Central memory CD4-positive, alpha-beta T cell (primary cell): ENCODE measurements around the gene FXYD7.
A peak's percentile ranks its signal among the peaks of the same experiment; 100 is the strongest.
"Not testable (repeated sequence)": the region's sequence is repeated elsewhere in the genome, so short reads cannot be mapped to it uniquely, and the experiment has no call there.

ENCODE experiments used
- DNase-seq: peaks from one replicate; pipeline ENCODE4 v3.0.0; 2022

FXYD7 gene

DNA sequence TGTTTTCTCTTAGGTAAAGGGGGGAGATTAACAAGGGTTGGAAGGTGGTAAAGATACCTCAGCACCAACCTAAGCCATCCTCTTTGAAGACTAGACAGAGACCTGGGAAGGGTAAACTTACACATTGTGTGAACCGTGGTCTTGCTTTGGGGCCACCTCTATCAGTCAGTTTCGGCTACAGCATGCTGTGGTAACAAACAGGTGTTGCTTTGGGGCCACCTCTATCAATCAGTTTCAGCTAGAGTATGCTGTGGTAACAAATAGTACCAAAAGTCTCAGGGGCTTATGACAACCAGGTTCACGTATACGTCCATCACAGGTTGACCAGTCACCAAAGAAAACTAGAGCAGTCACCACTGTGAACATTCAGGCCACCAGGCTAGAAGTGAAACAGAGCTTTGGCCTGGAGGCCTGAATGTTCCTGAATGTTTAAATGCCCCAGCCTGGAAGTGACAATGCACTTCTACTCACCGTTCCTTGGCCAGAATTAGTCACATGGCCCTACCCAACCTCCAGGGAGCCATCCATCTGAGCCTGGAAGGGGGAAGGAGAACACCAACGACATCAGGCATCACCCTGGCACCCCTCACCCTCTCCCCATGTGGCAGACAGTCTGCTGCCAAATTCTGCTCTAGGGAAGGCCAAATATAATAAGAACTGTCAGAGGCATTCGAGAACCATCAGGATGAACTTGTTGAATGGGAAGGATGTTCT, 3.8 kb downstream of the FXYD7 start:
- no peak for DNase-seq

DNA sequence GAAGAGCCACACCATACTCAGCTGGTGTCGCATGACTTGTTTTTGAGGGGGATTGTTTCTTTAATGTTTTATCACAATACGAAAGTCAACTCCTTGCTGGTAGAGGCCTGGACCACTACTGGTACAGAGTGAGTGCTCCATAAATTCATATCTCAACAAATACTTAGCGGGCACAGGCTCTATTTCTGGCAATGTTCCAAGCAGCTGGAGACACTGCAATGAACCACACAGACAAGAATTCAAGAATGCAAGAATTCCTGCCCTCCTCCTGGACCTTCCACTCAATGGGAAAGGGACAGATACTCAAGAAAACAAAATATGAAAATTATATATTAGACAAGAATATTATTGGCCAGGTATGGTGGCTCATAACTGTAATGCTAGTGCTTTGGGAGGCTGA, 6.4 kb downstream of the FXYD7 start:
- DNase-seq = no peak

DNA sequence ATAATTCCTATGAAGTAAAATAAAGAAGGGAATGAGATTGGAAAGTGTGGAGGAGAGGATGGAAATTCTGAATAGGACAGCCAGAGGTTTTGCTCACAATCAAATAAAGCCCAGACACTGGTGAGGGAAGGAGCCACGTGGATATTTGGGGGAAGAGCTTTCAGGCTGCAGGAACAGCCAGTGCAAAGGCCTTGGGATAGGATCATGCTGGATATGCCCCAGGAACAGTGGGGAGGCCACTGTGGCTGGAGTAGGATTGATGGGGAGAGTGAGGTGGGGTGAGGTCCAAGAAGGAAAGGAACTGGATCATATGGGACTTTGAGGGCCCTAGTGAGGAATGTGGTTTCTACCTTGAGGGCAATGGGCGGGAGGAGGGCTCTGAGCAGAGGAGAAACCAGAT, 7.4 kb downstream of the FXYD7 start:
- no peak for DNase-seq

DNA sequence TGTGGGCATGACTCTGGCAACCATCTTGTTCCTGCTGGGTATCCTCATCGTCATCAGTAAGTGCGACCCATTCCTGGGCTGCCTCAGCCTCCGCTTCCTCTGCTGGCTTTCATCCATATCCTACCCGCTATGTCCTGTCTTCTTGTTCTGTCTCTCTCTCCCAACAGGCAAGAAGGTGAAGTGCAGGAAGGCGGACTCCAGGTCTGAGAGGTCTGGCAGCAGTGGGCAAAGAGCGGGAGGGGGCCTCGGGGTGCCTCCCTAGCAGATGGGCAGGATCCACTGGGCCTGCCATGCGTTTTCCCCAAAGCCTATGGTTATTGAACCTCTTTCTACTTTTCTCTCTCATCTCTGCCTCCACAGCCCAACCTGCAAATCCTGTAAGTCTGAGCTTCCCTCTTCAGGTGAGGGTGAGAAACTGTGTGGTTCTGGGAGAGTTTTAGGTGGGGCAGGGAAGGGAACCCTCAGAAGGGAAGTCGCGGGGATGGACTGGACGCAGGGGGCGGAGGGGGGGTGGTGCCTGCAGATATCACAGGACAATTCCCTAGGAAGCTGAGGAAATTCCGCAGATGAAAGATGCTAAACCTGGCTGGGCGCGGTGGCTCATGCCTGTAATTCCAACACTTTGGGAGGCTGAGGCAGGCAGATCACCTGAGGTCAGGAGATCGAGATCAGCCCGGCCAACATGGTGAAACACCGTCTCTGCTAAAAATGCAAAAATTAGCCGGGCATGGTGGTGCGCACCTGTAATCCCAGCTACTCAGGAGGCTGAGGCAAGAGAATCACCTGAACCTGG, 8.4 kb downstream of the FXYD7 start:
- no peak for DNase-seq

DNA sequence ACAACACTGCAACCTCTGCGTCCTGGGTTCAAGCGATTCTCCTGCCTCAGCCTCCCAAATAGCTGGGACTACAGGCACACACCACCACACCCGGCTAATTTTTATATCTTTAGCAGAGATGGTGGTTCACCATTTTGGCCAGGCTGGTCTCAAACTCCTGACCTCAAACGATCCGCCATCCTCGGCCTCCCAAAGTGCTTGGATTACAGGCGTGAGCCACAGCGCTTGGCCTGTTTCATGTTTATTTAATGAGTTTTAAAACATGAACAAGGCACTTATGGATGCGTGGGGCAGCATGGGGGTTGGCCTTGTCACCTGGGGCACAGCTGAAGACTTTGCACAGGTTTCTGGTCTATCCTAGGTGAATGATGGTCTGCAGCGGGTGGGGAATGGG, 10.1 kb downstream of the FXYD7 start:
- not testable (repeated sequence) for DNase-seq

DNA sequence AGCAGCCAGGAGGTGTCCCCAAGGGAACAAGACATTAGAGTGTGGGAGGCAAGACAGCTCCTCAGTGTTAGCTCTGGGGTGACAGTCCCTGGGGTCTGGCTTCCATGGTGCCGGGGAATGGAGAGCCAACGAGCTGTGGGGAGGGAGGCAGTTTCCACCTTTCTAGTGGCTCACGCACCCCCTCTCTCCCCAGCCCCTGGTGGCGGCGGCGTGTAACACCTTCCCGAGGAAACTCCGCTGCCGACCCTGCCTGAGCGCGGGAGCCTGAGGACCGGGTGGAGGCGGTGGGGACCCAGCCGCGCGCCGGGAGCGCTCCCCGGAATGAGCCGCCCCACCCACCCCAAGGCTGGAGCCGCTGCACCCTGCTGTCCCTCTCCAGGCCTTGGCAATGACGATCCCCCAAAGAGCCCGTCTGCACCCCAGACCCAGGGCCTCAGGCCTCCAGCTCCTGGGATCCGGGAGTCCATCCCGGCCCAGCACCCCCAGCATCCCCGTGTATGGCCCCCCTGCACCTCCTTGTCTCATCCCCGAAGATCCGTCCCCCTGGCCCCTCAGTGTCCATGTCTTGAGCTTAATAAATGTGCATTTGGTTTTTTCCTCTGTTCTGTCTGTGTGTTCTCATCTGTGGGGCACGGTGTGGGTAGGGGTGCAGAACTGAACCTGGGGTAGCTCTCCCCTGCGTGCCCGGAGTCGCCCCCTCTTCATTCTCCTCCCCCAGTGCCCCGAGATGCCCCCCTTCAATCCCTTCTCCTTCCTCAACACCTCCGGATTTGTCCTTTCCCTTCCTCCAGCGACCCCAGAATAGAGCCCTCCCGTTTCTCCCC, 10.9 kb downstream of the FXYD7 start:
- DNase-seq = peak; percentile 63

DNA sequence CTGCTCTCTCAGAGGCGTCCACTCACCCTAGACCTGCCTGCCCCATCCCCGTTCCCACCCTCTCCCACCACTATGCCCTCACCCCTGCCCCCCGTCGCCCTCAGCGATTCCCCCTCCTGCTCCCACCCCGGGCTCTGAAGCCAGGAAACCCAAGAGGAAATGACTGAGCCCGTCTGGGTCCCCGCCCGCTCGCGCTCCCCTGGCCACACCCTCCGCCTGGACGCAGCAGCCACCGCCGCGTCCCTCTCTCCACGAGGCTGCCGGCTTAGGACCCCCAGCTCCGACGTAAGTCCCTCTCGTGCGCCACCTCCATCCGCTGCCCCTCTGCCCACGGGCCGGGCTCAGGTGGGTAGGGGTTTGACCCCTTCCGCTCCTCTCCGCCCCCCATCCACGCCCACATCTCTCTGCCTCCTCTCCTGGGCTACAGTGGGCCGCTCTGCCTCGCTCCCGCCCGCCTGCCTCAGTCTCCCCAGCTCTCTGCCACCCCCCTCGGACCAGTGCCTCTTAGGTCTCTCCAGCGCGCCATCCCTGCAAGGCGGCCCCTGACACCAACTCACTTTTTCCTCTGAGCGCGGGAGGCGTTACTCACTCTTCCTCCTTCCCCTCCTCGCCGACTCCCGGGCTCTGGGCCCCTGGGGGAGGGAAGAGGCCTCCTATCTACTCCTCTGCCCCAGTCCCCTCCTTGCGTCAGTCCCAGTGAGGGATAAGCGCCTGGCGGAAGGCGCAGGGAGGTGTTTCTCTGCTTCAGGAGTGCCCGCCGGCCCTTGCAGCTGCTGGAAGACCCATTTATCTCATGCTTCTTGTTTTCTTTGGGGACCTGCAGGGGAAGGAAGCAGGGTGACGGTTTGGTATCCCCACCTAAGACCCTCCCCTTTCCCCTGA, 11.7 kb downstream of the FXYD7 start, which contains the start of gene FXYD5:
Gene FXYD5 (plus strand): TSS at position 211 of the 882 bp plus-strand sequence. CDS start 816 bp downstream, outside the sequence.
- DNase-seq = peak; percentile 65

DNA sequence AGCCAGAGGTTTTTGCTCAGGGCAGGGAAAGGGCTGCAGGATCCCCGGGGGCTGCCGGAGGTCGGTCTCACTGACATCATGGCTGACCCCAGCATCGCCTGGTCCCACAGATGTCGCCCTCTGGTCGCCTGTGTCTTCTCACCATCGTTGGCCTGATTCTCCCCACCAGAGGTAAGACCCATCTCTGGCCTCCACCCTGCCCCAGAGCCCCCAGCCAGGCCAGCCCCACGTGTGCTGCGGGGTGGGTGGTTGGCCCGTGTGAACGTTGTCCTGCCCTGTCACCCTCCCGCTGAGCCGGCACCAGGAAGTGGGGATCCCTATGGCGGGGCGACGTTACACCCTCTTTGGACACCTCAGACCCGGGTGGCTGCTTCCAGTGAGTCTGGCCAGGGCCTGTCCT, 12.4 kb downstream of the FXYD7 start:
- no peak for DNase-seq

DNA sequence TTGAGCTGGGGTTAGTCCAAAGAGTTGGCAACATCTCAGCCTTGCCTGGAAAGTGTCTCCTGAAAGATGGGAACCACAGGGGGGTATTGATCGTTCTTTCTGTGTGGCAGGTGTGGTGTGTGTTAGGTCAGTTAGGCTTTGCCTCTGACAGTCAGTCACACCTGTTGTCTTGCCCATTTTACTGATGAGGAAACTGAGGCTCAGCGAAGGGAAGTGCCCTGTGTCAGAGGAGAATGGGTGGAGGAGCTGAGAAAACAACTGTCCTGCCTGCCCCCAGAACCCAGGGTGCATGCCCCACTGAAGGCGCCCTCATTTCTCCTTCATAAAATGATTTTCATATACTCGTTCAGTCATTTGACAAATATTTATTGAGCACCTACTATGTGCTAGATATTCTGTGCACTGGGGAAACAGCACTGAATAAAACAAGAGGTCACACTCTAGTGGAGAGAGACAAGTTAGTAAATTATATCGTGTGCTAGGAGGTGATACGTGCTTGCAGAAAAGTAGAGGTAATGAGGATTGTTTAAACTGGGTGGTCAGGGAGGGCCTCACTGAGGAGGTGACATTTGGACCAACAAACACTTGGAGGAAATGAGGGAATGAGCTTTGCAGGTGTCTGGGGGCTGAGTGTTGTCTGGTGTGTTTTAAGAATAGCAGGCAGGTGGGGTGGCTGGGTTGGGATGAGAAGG, 13.1 kb downstream of the FXYD7 start:
- no peak for DNase-seq

DNA sequence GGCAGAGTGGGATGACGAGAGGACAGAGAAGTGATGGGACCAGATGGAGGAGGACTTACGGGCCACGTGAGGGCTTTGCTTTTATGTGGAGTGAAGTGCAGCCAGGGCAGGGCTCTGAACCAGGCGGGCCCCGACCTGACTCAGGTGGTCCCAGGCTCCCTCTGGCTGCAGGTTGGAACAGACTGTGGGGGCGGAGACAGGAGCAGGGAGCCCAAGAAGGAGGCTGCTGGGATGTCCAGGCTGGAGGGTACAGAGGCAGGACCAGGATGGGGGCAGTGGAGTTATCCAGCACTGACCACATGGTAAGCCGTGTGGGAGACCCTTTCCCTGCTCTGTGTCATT, 13.6 kb downstream of the FXYD7 start:
- DNase-seq = no peak

DNA sequence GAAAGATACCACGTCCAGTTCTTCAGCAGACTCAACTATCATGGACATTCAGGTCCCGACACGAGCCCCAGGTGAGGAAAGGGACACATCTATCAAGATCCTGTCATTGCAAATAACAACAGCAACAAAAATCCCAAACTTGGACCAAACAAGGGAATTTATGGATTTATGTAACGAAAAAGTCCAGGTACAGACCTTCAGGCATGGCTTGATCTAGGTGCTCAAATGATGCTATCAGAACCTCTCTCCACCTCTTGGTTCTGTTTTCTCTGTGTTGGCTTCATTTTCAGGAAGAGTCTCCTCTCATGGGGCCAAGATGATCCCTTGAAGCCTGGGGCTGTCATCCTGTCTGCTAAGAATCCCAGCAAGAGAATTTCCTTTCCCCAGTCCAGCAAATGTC, 14.4 kb downstream of the FXYD7 start:
- DNase-seq = no peak

DNA sequence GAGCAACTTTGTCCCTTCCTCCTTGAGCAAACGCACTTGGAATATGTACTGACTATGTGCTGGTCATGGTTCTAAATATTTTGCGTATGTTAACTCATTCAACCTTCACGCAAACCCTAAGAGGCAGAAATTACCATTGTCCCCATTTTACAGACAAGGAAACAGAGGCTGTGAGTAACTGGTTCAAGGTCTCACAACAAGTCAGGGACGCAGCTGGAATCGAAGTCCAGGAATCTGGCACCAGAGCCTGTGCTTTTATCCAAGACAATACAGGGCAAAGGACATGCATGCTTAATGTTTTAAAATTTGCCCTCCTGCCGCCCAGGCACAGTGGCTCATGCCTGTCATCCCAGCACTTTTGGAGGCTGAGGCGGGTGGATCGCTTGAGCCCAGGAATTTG, 16.6 kb downstream of the FXYD7 start:
- no peak for DNase-seq

DNA sequence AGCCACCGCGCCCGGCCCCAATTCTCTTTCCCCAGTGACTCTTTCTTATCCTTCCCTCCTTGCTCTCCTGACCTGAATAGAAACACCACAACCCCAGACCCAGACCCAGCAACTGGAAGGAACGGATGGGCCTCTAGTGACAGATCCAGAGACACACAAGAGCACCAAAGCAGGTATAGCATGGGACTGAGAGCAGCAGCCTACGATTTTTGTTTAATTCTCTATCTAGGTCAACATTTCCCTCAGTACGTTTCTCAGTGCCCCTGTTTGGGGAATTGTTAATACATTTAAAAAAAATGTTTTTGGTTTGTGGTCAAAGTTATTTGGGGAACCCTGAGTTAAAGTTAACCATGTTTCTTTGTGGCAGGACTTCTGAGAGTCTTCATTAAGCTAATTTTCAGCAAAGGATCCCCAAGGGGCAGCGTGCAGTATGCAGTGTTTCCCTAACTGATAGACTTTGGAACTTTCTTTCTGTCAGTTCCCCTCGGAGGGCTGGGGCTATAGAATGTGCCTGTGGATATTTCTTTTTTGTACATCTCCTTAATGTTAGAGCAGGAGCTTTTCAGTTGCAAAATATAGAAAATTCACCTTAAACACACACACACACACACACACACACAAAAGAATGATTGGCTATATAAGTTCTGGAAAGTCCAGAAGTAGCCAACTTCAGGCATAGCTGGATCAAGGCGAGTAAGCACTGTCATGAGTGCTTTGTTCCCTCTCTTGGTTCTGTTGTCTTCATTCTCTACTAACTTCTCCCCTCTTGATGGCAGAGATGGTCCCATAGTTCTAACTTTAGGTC, 17.8 kb downstream of the FXYD7 start:
- no peak for DNase-seq

DNA sequence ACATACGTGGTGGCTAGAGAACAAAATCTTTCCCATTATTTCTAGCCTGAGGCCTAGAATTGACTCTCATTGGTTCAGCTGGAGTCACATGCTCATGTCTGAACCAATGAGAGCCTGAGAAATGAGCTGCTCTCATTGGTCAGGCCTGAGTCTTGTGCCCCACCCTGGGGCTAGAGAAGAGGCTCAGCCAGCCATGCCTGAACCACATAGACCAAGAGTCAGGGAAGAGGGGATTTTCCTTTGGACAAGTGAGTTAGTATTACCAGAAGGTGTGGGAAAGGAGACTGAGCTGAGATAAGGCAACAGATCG, 18.3 kb downstream of the FXYD7 start:
- DNase-seq = no peak

DNA sequence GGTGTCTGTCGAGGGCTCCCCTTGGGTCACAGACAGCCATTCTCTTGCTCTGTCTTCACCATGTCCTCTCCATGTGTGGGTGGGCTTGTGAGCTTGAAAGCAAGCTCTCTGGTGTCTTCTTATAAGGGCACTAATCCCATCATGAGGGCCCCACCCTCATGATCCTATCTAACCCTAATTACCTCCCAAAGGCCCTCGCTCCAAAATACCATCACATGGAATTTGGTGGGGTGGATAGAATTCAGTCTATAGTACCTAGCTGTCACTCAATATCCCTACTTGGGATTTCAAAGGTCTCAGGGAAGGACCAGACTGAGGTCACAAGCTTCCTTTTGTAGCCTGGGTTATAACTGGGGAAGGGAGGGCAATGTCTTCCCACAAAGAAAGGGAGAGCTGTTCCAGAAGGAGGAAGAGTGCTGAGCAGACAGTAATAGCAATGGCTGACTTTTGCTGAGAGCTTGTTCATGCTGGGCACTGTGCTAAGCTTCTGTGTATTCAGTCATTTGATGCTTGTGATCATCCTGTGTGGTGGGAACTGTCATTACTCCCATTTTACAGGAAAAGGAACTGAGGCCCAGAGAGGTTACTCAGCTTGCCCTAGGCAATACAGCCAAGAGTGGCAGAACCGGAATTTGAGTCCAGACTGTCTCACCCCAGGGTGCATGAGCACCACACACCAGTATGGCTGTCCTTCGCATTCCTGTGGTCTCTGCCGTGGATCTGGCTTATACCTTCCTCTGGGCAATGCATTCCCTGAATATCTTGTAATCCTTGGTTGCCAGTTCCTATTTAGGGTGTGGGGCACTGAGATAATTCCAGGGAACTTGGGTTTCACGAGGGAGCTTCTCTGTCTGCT, 19.6 kb downstream of the FXYD7 start:
- no peak for DNase-seq

DNA sequence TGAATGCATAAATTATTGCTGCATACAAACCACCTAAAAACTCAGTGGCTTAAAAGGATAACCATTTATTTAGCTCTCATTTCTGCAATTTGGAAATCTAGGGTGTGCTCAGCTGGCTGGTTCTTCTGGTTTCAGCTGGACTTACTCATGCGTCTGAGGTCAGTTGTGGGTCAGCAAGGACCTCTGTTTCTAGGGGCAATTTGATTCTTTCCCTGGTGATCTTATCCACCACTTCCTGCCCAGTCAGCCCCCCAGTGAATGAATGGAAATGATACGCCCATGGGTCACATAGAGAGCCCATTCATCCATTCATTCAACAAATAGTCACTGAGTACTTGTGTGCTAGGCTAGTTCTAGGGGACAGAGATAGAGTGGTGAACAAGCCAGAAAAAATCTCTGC, 21.4 kb downstream of the FXYD7 start:
- DNase-seq = no peak

DNA sequence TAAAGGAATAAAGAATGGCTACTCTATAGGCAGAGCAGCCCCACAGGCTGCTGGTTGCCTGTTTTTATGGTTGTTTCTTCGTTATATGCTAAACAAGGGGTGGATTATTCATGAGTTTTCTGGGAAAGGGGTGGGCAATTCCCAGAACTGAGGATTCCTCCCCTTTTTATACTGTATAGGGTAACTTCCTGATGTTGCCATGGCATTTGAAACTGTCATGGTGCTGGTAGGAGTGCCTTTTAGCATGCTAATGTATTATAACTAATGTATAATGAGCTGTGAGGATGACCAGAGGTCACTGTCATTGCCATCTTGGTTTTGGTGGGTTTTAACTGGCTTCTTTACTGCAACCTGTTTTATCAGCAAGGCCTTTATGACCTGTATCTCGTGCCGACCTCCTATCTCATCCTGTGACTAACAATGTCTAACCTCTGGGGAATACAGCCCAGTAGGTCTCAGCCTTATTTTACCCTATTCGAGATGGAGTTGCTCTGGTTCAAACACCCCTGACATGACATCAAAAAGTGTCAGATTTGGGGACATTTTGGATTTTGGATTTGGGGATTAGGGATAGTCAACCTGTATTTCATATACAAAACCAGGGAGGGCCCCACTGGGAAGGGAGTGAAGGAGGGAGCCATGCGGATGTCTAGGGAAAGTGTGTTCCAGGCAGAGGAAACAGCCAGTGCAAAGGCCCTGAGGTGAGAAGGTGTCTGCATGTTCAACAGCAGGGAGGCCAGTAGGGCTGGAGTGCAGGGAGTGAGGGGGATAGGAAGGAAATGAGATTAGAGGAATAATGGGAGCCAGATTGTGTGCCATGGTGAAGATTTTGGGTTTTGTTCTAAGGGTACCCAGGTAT, 22.4 kb downstream of the FXYD7 start:
- no peak for DNase-seq

DNA sequence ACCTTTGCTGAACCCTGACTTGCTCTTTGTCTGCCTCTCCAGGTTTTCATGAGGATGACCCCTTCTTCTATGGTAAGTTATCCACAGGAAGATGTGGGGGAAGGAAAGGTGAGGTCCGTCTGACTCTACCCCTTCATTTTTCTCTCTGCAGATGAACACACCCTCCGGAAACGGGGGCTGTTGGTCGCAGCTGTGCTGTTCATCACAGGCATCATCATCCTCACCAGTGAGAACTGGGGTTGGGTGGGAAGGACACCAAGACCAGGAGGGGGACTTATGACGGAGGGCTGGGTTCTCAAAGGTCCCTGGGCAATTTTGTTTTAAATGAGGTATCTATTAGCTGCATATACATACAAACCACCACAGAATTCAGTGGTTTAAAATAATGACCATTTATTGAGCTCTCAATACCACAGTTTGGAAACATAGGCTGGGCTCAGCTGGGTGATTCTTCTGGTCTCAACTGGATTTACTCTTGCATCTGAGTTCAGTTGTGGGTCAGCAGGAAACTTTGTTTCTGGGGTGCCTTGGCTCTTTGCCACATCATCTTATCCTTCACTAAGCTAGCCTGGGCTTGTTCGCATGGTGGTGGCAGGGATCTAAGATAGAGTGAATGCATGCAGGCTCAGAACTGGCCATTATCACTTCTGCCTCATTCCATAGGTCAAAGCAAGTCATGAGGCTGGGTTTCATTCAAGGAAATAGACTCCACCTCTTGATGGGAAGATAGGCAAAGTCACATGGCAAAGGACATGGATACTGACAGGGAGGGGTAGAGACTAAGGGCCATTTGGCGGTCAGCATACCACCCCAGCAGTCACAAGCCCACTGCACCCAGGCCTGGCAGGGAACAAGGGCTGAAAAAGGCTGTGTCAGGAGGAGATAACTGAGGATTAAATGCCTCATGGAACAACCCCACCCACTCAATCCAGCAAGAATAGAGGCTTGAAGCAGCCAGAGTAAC, 23.3 kb downstream of the FXYD7 start:
- no peak for DNase-seq
